Lung (tissue), 12 donors: Measurements from ENCODE around the gene PARD3B. TPM values are rescaled to one million over a fixed set of nuclear protein-coding genes. Genes with fewer than 3 reads are reported as not detected.

Source experiments
- ATAC-seq: fragments of 200-7000 bp; cut with Tn5 transposase; one replicate; pipeline ENCODE4 v1.9.1; 2020; ENCODE audit warnings: moderate number of reproducible peaks; ENCODE audit not compliant: insufficient read depth, low FRiP score
- DNase-seq, 3 donors: peaks; one replicate each; pipeline ENCODE4 v3.0.0-alpha.2; 2013 to 2017
- H3K27ac ChIP-seq, 2 donors: one replicate each; pipeline ENCODE4 v1.5.1; 2013; ENCODE audit warnings: mild to moderate bottlenecking in 2 of 2, moderate library complexity in 2 of 2, control low read depth in 1 of 2, inconsistent platforms in 1 of 2, low read depth in 1 of 2, low read length in 1 of 2
- H3K27me3 ChIP-seq, 3 donors: one replicate each; pipeline ENCODE4 v1.5.1; 2013; ENCODE audit warnings: low read length in 2 of 3; ENCODE audit not compliant: control insufficient read depth in 3 of 3, insufficient read depth in 3 of 3
- H3K36me3 ChIP-seq, 4 donors: one replicate each; pipeline ENCODE4 v1.5.1; 2013; ENCODE audit warnings: low read length in 4 of 4, mild to moderate bottlenecking in 1 of 4, moderate library complexity in 1 of 4; ENCODE audit not compliant: control insufficient read depth in 4 of 4, insufficient read depth in 4 of 4
- H3K4me1 ChIP-seq, 5 donors: one replicate each; pipeline ENCODE4 v1.5.1; 2013; ENCODE audit warnings: low read length in 5 of 5, mild to moderate bottlenecking in 2 of 5, moderate library complexity in 1 of 5; ENCODE audit not compliant: control insufficient read depth in 5 of 5, insufficient read depth in 5 of 5
- H3K4me3 ChIP-seq: one replicate; pipeline ENCODE4 v1.5.1; 2013; ENCODE audit warnings: mild to moderate bottlenecking, control low read depth, moderate library complexity
- H3K9ac ChIP-seq, 2 donors: one replicate each; pipeline ENCODE4 v1.5.1; 2013; ENCODE audit warnings: low read length in 2 of 2, control low read depth in 1 of 2; ENCODE audit not compliant: insufficient read depth in 1 of 2
- H3K9me3 ChIP-seq, 4 donors: one replicate each; pipeline ENCODE4 v1.5.1; 2013; ENCODE audit warnings: low read length in 3 of 4, mild to moderate bottlenecking in 1 of 4, moderate library complexity in 1 of 4; ENCODE audit not compliant: control insufficient read depth in 4 of 4, insufficient read depth in 3 of 4
- WGBS, 2 donors: extraction: QIAGEN DNeasy Blood & Tissue Kit; methylation state at CpG; one replicate each; pipeline ENCODE4 v1.1.7; 2013; 5-methylcytosine and 5-hydroxymethylcytosine counted together
- polyA plus RNA-seq, 2 donors: library from polyadenylated mRNA; stranded (reverse); fragments of 200-250 nt; gene quantifications; one replicate each; pipeline ENCODE4 v1.2.1, GENCODE V29; 2013
- total RNA-seq, 2 donors: library from RNA; depleted of rRNA in 1 of 2; stranded (reverse); fragments of >200 nt in 1 of 2; gene quantifications; one replicate each; pipeline ENCODE4 v1.2.1, GENCODE V29; 2014 to 2021
- TF ChIP-seq, protein P1 (sequence below): IDR thresholded peaks from 2 replicates; pipeline ENCODE4 v1.5.1; 2012; ENCODE audit warnings: mild to moderate bottlenecking; ENCODE audit errors: control extremely low read depth, extremely low read depth
- donor health status: control.
- donor health status: control.
- donor health status: Bipolar disorder and iron deficiency.
- donor health status: healthy.
- donor health status: DM: yes; HTN: yes; CAD: no.

The PARD3B gene
- total and polyA plus RNA-seq, 4 donors = 2.4 to 38.7 (median 17.1) TPM

DNA sequence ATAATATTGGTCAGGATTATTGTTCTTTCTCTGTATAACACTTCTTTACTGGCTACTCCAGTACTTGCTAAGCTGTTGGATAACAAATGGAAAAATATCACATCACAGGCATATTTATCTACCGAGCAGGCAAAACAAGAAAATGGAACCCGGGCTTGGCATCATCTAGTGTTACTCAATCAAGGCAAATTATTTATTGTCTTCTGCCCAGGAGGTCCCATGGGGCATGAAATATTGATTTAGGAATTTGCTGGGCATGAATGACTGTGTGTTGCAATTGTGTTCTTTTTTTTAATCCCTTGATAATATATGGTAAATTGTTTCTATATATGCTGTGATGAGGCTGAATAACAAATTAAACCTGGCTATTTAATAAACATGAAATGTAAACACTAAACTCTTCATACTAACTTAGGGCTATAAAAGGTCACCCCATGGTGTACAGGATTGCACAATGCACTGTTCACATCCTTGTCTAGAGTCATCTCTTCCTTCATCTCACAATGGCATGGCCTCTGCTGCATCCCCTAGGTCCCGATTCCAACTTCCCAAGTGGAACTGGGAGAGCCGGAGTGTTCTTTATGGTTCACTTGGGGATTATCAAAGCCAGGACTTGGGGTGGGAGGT is 2.2 kb upstream of the PARD3B start:
- peaks cover 0 to 33% (median 11%) of the 10 kb centered on the region in 5 donors for H3K4me1 ChIP-seq
- no peak for ATAC-seq
- H3K27ac ChIP-seq = no peak overlapping the region
- no peaks in the 10 kb centered on the region for H3K27me3 ChIP-seq
- H3K4me3 ChIP-seq = no peak overlapping the region
- DNase-seq = no peak
- WGBS, 2 donors = 91 to 92% methylated on average over 4 of the region's 4 CpGs
- H3K9ac ChIP-seq = no peak overlapping the region
- no peaks in the 10 kb centered on the region for H3K9me3 ChIP-seq
- H3K36me3 ChIP-seq = no peaks in the 10 kb centered on the region
- TF ChIP-seq, protein P1, sequence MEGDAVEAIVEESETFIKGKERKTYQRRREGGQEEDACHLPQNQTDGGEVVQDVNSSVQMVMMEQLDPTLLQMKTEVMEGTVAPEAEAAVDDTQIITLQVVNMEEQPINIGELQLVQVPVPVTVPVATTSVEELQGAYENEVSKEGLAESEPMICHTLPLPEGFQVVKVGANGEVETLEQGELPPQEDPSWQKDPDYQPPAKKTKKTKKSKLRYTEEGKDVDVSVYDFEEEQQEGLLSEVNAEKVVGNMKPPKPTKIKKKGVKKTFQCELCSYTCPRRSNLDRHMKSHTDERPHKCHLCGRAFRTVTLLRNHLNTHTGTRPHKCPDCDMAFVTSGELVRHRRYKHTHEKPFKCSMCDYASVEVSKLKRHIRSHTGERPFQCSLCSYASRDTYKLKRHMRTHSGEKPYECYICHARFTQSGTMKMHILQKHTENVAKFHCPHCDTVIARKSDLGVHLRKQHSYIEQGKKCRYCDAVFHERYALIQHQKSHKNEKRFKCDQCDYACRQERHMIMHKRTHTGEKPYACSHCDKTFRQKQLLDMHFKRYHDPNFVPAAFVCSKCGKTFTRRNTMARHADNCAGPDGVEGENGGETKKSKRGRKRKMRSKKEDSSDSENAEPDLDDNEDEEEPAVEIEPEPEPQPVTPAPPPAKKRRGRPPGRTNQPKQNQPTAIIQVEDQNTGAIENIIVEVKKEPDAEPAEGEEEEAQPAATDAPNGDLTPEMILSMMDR = no peak

DNA sequence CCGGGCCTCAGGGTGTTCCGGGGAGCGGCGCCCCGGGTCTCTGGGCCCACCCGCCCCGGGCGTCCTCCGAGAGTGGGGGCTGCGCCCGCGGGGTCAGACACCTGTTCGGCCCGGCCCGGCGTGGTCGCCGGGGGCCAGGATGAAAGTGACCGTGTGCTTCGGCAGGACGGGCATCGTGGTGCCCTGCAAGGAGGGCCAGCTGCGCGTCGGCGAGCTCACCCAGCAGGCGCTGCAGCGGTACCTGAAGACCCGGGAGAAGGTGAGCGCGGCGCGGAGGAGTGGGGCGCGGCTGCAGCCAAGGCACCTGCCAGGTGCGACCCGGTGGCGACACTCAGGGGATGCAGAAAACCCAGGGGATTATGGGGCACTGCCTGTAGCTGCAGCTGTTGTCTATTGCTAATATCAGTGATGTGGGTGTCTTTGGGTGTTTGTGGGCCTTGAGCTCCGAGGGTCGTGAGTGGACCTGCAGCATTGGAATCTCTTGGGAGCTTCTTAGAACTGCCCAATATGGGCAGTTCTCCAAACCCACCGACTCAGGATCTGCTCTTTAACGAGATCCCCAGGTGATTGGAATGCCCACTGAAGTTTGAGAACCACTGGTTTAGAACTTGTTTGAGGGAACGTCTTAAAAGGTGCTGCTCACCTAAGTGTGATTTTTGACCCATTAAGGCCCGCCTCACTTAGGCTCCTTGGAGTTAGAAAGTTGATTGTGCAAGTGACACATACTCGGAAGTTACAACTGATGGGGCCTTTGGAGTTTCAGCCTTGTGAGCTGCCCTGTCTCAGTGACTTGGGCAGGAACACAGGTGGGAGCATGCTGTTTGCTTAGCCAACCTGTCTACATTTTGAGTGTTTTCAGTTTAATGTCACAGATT is 823 bp downstream of the PARD3B start:
- peak overlapping the region; percentile 57 to 75 for H3K9ac ChIP-seq

DNA sequence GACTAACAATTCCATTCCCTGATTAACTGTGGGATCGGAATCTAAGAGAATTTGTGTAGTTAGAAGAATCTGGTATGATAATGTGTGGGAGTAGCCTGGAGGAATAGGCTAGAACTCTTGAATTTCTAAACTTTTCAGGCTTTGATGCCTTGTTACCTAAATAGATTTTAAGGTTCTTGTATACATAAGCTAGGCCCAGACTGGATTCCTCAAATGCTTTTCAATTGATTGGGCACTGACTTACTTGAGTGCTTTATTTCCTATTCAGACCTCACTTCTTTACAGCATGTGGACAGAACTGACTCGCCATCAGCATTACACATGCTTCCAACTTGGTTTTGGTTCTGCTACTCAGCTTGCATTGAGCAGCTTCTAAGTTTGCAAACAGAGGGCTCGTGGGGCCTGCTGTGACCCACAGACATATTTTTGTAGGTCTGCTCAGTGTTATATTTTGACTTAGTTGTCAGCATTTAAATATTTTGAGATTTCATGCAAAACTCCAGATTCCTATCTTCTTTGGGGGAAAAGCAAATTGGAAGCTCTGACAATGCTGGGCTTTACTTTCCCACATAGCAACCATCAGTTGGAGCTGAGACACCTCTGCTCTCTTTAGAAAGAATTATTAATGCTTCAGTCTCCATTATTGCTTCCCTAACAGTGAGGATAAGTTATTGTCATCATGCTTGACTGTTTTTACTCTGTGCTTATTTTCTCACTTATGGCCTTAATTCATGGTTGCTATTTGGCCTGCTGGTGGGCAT is 5.7 kb downstream of the PARD3B start:
- no peak for ATAC-seq
- H3K27ac ChIP-seq = no peak overlapping the region
- no peak overlapping the region for H3K4me3 ChIP-seq
- 73 to 82% methylated on average over 3 of the region's 3 CpGs for whole genome bisulfite sequencing, 2 donors
- TF ChIP-seq, protein P1 = no peak
- peaks cover 0 to 32% (median 7%) of the 10 kb centered on the region in 5 donors for H3K4me1 ChIP-seq
- H3K9me3 ChIP-seq = no peaks in the 10 kb centered on the region
- DNase-seq = peak in 2 of 3 donors; percentile 26 to 40
- H3K36me3 ChIP-seq = no peaks in the 10 kb centered on the region
- no peak overlapping the region for H3K9ac ChIP-seq
- no peaks in the 10 kb centered on the region for H3K27me3 ChIP-seq

More for the DNA sequence above, 823 bp downstream of the PARD3B start:
- ATAC-seq (peak; percentile 8), DNase-seq (peak; percentile 21 to 45 (median 41))
- H3K4me3 ChIP-seq = peak overlapping the region; percentile 86
- H3K27ac ChIP-seq = peak overlapping the region in 1 of 2 donors; percentile 91
- no peaks in the 10 kb centered on the region for H3K27me3 ChIP-seq
- WGBS, 2 donors = 5 to 9% methylated on average over 36 to 45 of the region's 45 CpGs
- peaks cover 0 to 32% (median 13%) of the 10 kb centered on the region in 5 donors for H3K4me1 ChIP-seq
- H3K36me3 ChIP-seq = no peaks in the 10 kb centered on the region
- TF ChIP-seq, protein P1 = no peak
- no peaks in the 10 kb centered on the region for H3K9me3 ChIP-seq
